Measurements from ENCODE around the gene ENHO.

The ENHO gene

GRCh38 chr9:34522971-34523797, at the start of gene ENHO:
TSS of gene ENHO (minus strand) at chr9:34522990. CDS start at chr9:34521695, 1,295 bp downstream.
- Histone ChIP-seq H3K27ac (ENCODE audit: low read depth in 2 of 2, low read length in 2 of 2) (peak within 1 kb of the TSS in 1 of 2 donors; percentile 48), H3K27me3 (ENCODE audit: control insufficient read depth in 2 of 2, insufficient read depth in 2 of 2, low read length in 2 of 2) (peaks cover 0 to 6% of the 10 kb centered on the region in 2 donors), H3K9ac (ENCODE audit: low read depth in 1 of 2, low read length in 2 of 2) (peak within 1 kb of the TSS; percentile 15 to 61), H3K4me3 (ENCODE audit: low read length in 2 of 2) (peak within 1 kb of the TSS; percentile 57 to 62), H3K36me3 (ENCODE audit: control insufficient read depth in 2 of 2, insufficient read depth in 2 of 2, low read length in 2 of 2) (no peaks in the 10 kb centered on the region), H3K9me3 (ENCODE audit: control insufficient read depth in 2 of 2, low read length in 2 of 2) (no peaks in the 10 kb centered on the region), H3K4me1 (ENCODE audit: control insufficient read depth in 2 of 2, insufficient read depth in 2 of 2, low read length in 2 of 2) (peaks cover 0 to 9% of the 10 kb centered on the region in 2 donors)

- no peak overlapping the region for H3K9ac ChIP-seq (ENCODE audit: low read depth in 1 of 2, low read length in 2 of 2)
- no peaks in the 10 kb centered on the region for H3K9me3 ChIP-seq (ENCODE audit: control insufficient read depth in 2 of 2, low read length in 2 of 2)
- no peak overlapping the region for H3K4me3 ChIP-seq (ENCODE audit: low read length in 2 of 2)
- peak overlapping the region; percentile 27 to 43 for H3K27ac ChIP-seq (ENCODE audit: low read depth in 2 of 2, low read length in 2 of 2)
- no peaks in the 10 kb centered on the region for H3K36me3 ChIP-seq (ENCODE audit: control insufficient read depth in 2 of 2, insufficient read depth in 2 of 2, low read length in 2 of 2)
- peaks cover 27 to 40% of the 10 kb centered on the region in 2 donors for H3K4me1 ChIP-seq (ENCODE audit: control insufficient read depth in 2 of 2, insufficient read depth in 2 of 2, low read length in 2 of 2)
- H3K27me3 ChIP-seq (ENCODE audit: control insufficient read depth in 2 of 2, insufficient read depth in 2 of 2, low read length in 2 of 2), result peaks cover 2 to 9% of the 10 kb centered on the region in 2 donors
Measured at GRCh38 chr9:34572092-34572491, 49.3 kb upstream of the ENHO start.

GRCh38 chr9:34571481-34571810, 48.7 kb upstream of the ENHO start:
- H3K9me3 ChIP-seq (ENCODE audit: control insufficient read depth in 2 of 2, low read length in 2 of 2), result no peaks in the 10 kb centered on the region
- peaks cover 22 to 36% of the 10 kb centered on the region in 2 donors for H3K4me1 ChIP-seq (ENCODE audit: control insufficient read depth in 2 of 2, insufficient read depth in 2 of 2, low read length in 2 of 2)
- H3K36me3 ChIP-seq (ENCODE audit: control insufficient read depth in 2 of 2, insufficient read depth in 2 of 2, low read length in 2 of 2), result no peaks in the 10 kb centered on the region
- H3K4me3 ChIP-seq (ENCODE audit: low read length in 2 of 2), result no peak overlapping the region
- H3K9ac ChIP-seq (ENCODE audit: low read depth in 1 of 2, low read length in 2 of 2), result no peak overlapping the region
- H3K27ac ChIP-seq (ENCODE audit: low read depth in 2 of 2, low read length in 2 of 2), result peak overlapping the region; percentile 27 to 43
- H3K27me3 ChIP-seq (ENCODE audit: control insufficient read depth in 2 of 2, insufficient read depth in 2 of 2, low read length in 2 of 2), result peaks cover 2 to 5% of the 10 kb centered on the region in 2 donors

GRCh38 chr9:34570809-34571480, 48.2 kb upstream of the ENHO start:
- Histone ChIP-seq H3K4me1 (ENCODE audit: control insufficient read depth in 2 of 2, insufficient read depth in 2 of 2, low read length in 2 of 2) (peaks cover 18 to 31% of the 10 kb centered on the region in 2 donors), H3K36me3 (ENCODE audit: control insufficient read depth in 2 of 2, insufficient read depth in 2 of 2, low read length in 2 of 2) (no peaks in the 10 kb centered on the region), H3K4me3 (ENCODE audit: low read length in 2 of 2) (no peak overlapping the region), H3K27me3 (ENCODE audit: control insufficient read depth in 2 of 2, insufficient read depth in 2 of 2, low read length in 2 of 2) (peaks cover 0 to 3% of the 10 kb centered on the region in 2 donors), H3K9ac (ENCODE audit: low read depth in 1 of 2, low read length in 2 of 2) (no peak overlapping the region), H3K9me3 (ENCODE audit: control insufficient read depth in 2 of 2, low read length in 2 of 2) (no peaks in the 10 kb centered on the region), H3K27ac (ENCODE audit: low read depth in 2 of 2, low read length in 2 of 2) (no peak overlapping the region)

- Histone ChIP-seq H3K4me1 (ENCODE audit: control insufficient read depth in 2 of 2, insufficient read depth in 2 of 2, low read length in 2 of 2) (peaks cover 14 to 28% of the 10 kb centered on the region in 2 donors), H3K27ac (ENCODE audit: low read depth in 2 of 2, low read length in 2 of 2) (no peak overlapping the region), H3K4me3 (ENCODE audit: low read length in 2 of 2) (no peak overlapping the region), H3K9me3 (ENCODE audit: control insufficient read depth in 2 of 2, low read length in 2 of 2) (no peaks in the 10 kb centered on the region), H3K36me3 (ENCODE audit: control insufficient read depth in 2 of 2, insufficient read depth in 2 of 2, low read length in 2 of 2) (no peaks in the 10 kb centered on the region), H3K27me3 (ENCODE audit: control insufficient read depth in 2 of 2, insufficient read depth in 2 of 2, low read length in 2 of 2) (peaks cover 0 to 3% of the 10 kb centered on the region in 2 donors), H3K9ac (ENCODE audit: low read depth in 1 of 2, low read length in 2 of 2) (no peak overlapping the region)
Measured at GRCh38 chr9:34570376-34570775, 47.6 kb upstream of the ENHO start.

GRCh38 chr9:34568774-34569173, 46.0 kb upstream of the ENHO start:
- Histone ChIP-seq H3K36me3 (ENCODE audit: control insufficient read depth in 2 of 2, insufficient read depth in 2 of 2, low read length in 2 of 2) (no peaks in the 10 kb centered on the region), H3K9me3 (ENCODE audit: control insufficient read depth in 2 of 2, low read length in 2 of 2) (no peaks in the 10 kb centered on the region), H3K4me3 (ENCODE audit: low read length in 2 of 2) (no peak overlapping the region), H3K27ac (ENCODE audit: low read depth in 2 of 2, low read length in 2 of 2) (no peak overlapping the region), H3K9ac (ENCODE audit: low read depth in 1 of 2, low read length in 2 of 2) (no peak overlapping the region), H3K27me3 (ENCODE audit: control insufficient read depth in 2 of 2, insufficient read depth in 2 of 2, low read length in 2 of 2) (peaks cover 0 to 3% of the 10 kb centered on the region in 2 donors), H3K4me1 (ENCODE audit: control insufficient read depth in 2 of 2, insufficient read depth in 2 of 2, low read length in 2 of 2) (peaks cover 14 to 28% of the 10 kb centered on the region in 2 donors)

DNA sequence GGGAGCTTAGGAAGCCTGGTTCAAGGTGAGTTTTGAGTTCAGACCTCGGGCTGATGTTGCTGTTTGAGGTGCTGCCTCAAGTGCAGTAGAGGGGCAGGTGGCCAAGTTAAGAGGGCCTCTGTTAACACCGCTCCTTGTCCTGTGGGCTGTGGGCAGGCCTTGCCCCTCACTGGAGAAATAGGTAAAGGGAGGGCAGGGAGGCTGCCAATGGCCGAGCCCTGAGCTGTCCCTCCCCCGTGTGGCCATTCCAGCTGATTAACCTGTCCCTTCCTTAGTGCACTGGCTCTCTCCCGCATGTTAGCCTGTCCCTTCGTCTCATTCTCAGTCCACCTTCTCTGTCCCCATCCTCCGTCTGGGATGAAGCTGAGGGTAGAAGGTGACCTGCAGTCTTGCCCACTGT, 45.3 kb upstream of the ENHO start:
- peaks cover 0 to 3% of the 10 kb centered on the region in 2 donors for H3K27me3 ChIP-seq (ENCODE audit: control insufficient read depth in 2 of 2, insufficient read depth in 2 of 2, low read length in 2 of 2)
- H3K9me3 ChIP-seq (ENCODE audit: control insufficient read depth in 2 of 2, low read length in 2 of 2), result no peaks in the 10 kb centered on the region
- H3K27ac ChIP-seq (ENCODE audit: low read depth in 2 of 2, low read length in 2 of 2), result no peak overlapping the region
- no peaks in the 10 kb centered on the region for H3K36me3 ChIP-seq (ENCODE audit: control insufficient read depth in 2 of 2, insufficient read depth in 2 of 2, low read length in 2 of 2)
- H3K9ac ChIP-seq (ENCODE audit: low read depth in 1 of 2, low read length in 2 of 2), result no peak overlapping the region
- peaks cover 14 to 27% of the 10 kb centered on the region in 2 donors for H3K4me1 ChIP-seq (ENCODE audit: control insufficient read depth in 2 of 2, insufficient read depth in 2 of 2, low read length in 2 of 2)
- no peak overlapping the region for H3K4me3 ChIP-seq (ENCODE audit: low read length in 2 of 2)

GRCh38 chr9:34566972-34567371, 44.2 kb upstream of the ENHO start:
- H3K9me3 ChIP-seq (ENCODE audit: control insufficient read depth in 2 of 2, low read length in 2 of 2), result no peaks in the 10 kb centered on the region
- H3K9ac ChIP-seq (ENCODE audit: low read depth in 1 of 2, low read length in 2 of 2), result no peak overlapping the region
- H3K4me3 ChIP-seq (ENCODE audit: low read length in 2 of 2), result no peak overlapping the region
- H3K4me1 ChIP-seq (ENCODE audit: control insufficient read depth in 2 of 2, insufficient read depth in 2 of 2, low read length in 2 of 2), result peaks cover 11 to 17% of the 10 kb centered on the region in 2 donors
- peaks cover 0 to 3% of the 10 kb centered on the region in 2 donors for H3K27me3 ChIP-seq (ENCODE audit: control insufficient read depth in 2 of 2, insufficient read depth in 2 of 2, low read length in 2 of 2)
- no peak overlapping the region for H3K27ac ChIP-seq (ENCODE audit: low read depth in 2 of 2, low read length in 2 of 2)
- no peaks in the 10 kb centered on the region for H3K36me3 ChIP-seq (ENCODE audit: control insufficient read depth in 2 of 2, insufficient read depth in 2 of 2, low read length in 2 of 2)

- Histone ChIP-seq H3K36me3 (ENCODE audit: control insufficient read depth in 2 of 2, insufficient read depth in 2 of 2, low read length in 2 of 2) (no peaks in the 10 kb centered on the region), H3K4me3 (ENCODE audit: low read length in 2 of 2) (no peak overlapping the region), H3K4me1 (ENCODE audit: control insufficient read depth in 2 of 2, insufficient read depth in 2 of 2, low read length in 2 of 2) (peaks cover 6 to 10% of the 10 kb centered on the region in 2 donors), H3K27me3 (ENCODE audit: control insufficient read depth in 2 of 2, insufficient read depth in 2 of 2, low read length in 2 of 2) (peaks cover 0 to 3% of the 10 kb centered on the region in 2 donors), H3K27ac (ENCODE audit: low read depth in 2 of 2, low read length in 2 of 2) (no peak overlapping the region), H3K9me3 (ENCODE audit: control insufficient read depth in 2 of 2, low read length in 2 of 2) (no peaks in the 10 kb centered on the region), H3K9ac (ENCODE audit: low read depth in 1 of 2, low read length in 2 of 2) (no peak overlapping the region)
Measured at GRCh38 chr9:34566322-34566721, 43.5 kb upstream of the ENHO start.

GRCh38 chr9:34565856-34566255, 43.1 kb upstream of the ENHO start:
- Histone ChIP-seq H3K27me3 (ENCODE audit: control insufficient read depth in 2 of 2, insufficient read depth in 2 of 2, low read length in 2 of 2) (peaks cover 0 to 3% of the 10 kb centered on the region in 2 donors), H3K36me3 (ENCODE audit: control insufficient read depth in 2 of 2, insufficient read depth in 2 of 2, low read length in 2 of 2) (no peaks in the 10 kb centered on the region), H3K9me3 (ENCODE audit: control insufficient read depth in 2 of 2, low read length in 2 of 2) (no peaks in the 10 kb centered on the region), H3K9ac (ENCODE audit: low read depth in 1 of 2, low read length in 2 of 2) (no peak overlapping the region), H3K27ac (ENCODE audit: low read depth in 2 of 2, low read length in 2 of 2) (no peak overlapping the region), H3K4me3 (ENCODE audit: low read length in 2 of 2) (no peak overlapping the region), H3K4me1 (ENCODE audit: control insufficient read depth in 2 of 2, insufficient read depth in 2 of 2, low read length in 2 of 2) (peaks cover 2 to 6% of the 10 kb centered on the region in 2 donors)
